ENCODE measurements around the gene ERP44.
"Not testable (repeated sequence)": the region's sequence is repeated elsewhere in the genome, so short reads cannot be mapped to it uniquely, and the experiment has no call there.

Gene ERP44

DNA sequence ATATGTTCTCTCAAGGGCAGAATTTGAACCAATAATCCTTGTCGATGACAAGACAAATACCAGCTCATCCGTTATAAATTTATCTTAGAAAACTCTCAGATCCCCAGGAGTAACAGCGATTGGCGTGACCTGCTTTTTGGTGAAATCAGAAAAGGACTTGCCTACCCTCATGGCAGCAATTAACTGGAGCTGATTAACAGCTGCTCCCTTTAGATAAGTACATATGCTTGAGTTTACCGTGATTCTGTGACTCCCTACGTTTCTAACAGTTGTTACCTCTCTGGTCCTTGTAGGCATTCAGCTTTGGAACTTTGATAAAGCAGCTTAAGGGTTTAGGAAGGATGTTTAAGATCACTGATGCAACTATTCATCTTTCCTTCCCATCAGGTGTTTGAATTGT lies 2.8 kb upstream of the ERP44 start:
- ChIA-PET CTCF (interaction anchor here (1.0 to 1.5 kb wide), 5 partner anchors 9 to 120 kb away, joined by 3 to 4 read pairs (median 3); no protein-coding TSS in a partner anchor), POLR2A (interaction anchor here (0.6 kb wide), 1 partner anchor 40 kb away, joined by 3 read pairs; no protein-coding TSS in a partner anchor)
- Histone ChIP-seq H3K4me1 (ENCODE audit: control extremely low read depth in 1 of 4, control insufficient read depth in 4 of 4, insufficient read depth in 4 of 4, low read length in 3 of 4) (peaks cover 8 to 22% (median 16%) of the 10 kb centered on the region in 4 experiments), H3K36me3 (ENCODE audit: control insufficient read depth in 4 of 4, insufficient read depth in 4 of 4, low read length in 3 of 4) (peaks cover 9 to 40% (median 22%) of the 10 kb centered on the region in 4 experiments), H3K9me3 (ENCODE audit: control extremely low read depth in 1 of 5, control insufficient read depth in 4 of 5, insufficient read depth in 2 of 5, low read depth in 1 of 5, low read length in 4 of 5) (no peaks in the 10 kb centered on the region), H3K4me3 (ENCODE audit: control insufficient read depth in 1 of 7, extremely low read depth in 1 of 7, insufficient read depth in 4 of 7, low read depth in 2 of 7, low read length in 6 of 7) (no peak overlapping the region), H3K27me3 (replicated peaks in 2 of 5; ENCODE audit: control insufficient read depth in 4 of 5, insufficient read depth in 5 of 5, low read length in 4 of 5) (no peaks in the 10 kb centered on the region), H3K27ac (ENCODE audit: insufficient read depth in 1 of 2, low read depth in 1 of 2, low read length in 2 of 2, poor library complexity in 1 of 2, severe bottlenecking in 2 of 2) (no peak overlapping the region)
- peak in 2 of 3 donors; percentile 19 to 43 for DNase-seq
- 91% methylated on average over 6 of the region's 6 CpGs for WGBS (ENCODE audit: insufficient coverage)

DNA sequence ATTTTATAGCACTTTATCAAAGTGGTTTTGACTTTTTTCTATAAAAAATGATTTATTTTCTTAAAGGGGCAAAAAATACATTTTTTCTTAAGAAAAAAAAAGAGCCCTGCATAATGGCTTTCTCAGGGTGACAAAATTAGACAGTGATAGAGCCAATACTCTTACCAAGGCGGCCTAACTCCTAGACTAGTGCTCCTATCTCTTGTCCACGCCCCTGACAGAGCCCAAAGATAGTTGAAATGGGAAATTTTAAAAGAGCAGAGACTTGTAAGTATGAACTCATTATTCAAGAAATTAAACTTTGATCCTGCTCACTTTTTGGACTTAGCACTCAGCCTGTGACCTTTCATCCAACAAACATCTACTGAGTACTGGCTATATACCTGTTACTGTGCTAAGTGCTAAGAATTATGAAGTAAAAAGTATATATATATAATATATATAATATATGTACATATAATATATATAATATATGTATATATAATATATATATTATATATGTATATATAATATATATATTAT lies 1.4 kb upstream of the ERP44 start:
- H3K4me1 ChIP-seq (ENCODE audit: control extremely low read depth in 1 of 4, control insufficient read depth in 4 of 4, insufficient read depth in 4 of 4, low read length in 3 of 4): peaks cover 8 to 24% (median 17%) of the 10 kb centered on the region in 4 experiments
- peak overlapping the region in 6 of 7 experiments; percentile 93 to 100 (median 98) for H3K4me3 ChIP-seq (ENCODE audit: control insufficient read depth in 1 of 7, extremely low read depth in 1 of 7, insufficient read depth in 4 of 7, low read depth in 2 of 7, low read length in 6 of 7)
- peaks cover 4 to 26% (median 15%) of the 10 kb centered on the region in 4 experiments for H3K36me3 ChIP-seq (ENCODE audit: control insufficient read depth in 4 of 4, insufficient read depth in 4 of 4, low read length in 3 of 4)
- DNase-seq: peak in 1 of 3 donors; percentile 22
- POLR2A ChIA-PET: interaction anchor here (0.6 kb wide), 1 partner anchor 120 kb away, joined by 4 read pairs; no protein-coding TSS in a partner anchor
- H3K27me3 ChIP-seq (replicated peaks in 2 of 5; ENCODE audit: control insufficient read depth in 4 of 5, insufficient read depth in 5 of 5, low read length in 4 of 5): no peaks in the 10 kb centered on the region
- CTCF ChIA-PET: interaction anchor here (1.5 kb wide), 1 partner anchor 13 kb away, joined by 3 read pairs; no protein-coding TSS in a partner anchor
- no CpG with 5 or more reads among the region's 2 CpGs for WGBS (ENCODE audit: insufficient coverage)
- no peaks in the 10 kb centered on the region for H3K9me3 ChIP-seq (ENCODE audit: control extremely low read depth in 1 of 5, control insufficient read depth in 4 of 5, insufficient read depth in 2 of 5, low read depth in 1 of 5, low read length in 4 of 5)
- peak overlapping the region; percentile 77 to 98 for H3K27ac ChIP-seq (ENCODE audit: insufficient read depth in 1 of 2, low read depth in 1 of 2, low read length in 2 of 2, poor library complexity in 1 of 2, severe bottlenecking in 2 of 2)

DNA sequence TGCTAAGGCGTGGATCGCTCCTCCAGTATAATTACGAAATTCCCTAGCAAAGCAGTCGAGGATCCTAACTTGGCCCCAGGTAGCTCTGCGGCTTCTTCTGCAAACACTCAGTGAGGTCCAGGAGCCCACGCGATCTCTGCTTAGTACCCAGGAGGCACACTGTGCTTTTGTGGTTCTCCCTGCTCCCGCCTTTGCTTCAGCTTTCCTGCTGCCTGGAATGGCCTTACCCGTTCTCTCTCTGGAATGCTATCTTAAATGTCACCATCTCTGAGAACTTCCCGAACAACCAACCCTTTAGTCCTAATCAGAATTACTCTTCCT lies 882 bp upstream of the ERP44 start:
- ChIA-PET POLR2A (interaction anchor here (0.6 kb wide), 1 partner anchor 120 kb away, joined by 4 read pairs; no protein-coding TSS in a partner anchor), CTCF (interaction anchor here (1.5 kb wide), 1 partner anchor 12 kb away, joined by 3 read pairs; no protein-coding TSS in a partner anchor)
- WGBS (ENCODE audit: insufficient coverage): 39% methylated on average over 8 of the region's 10 CpGs
- Histone ChIP-seq H3K27me3 (replicated peaks in 2 of 5; ENCODE audit: control insufficient read depth in 4 of 5, insufficient read depth in 5 of 5, low read length in 4 of 5) (no peaks in the 10 kb centered on the region), H3K27ac (ENCODE audit: insufficient read depth in 1 of 2, low read depth in 1 of 2, low read length in 2 of 2, poor library complexity in 1 of 2, severe bottlenecking in 2 of 2) (peak overlapping the region; percentile 77 to 98), H3K4me1 (ENCODE audit: control extremely low read depth in 1 of 4, control insufficient read depth in 4 of 4, insufficient read depth in 4 of 4, low read length in 3 of 4) (peaks cover 8 to 24% (median 17%) of the 10 kb centered on the region in 4 experiments), H3K9me3 (ENCODE audit: control extremely low read depth in 1 of 5, control insufficient read depth in 4 of 5, insufficient read depth in 2 of 5, low read depth in 1 of 5, low read length in 4 of 5) (no peaks in the 10 kb centered on the region), H3K4me3 (ENCODE audit: control insufficient read depth in 1 of 7, extremely low read depth in 1 of 7, insufficient read depth in 4 of 7, low read depth in 2 of 7, low read length in 6 of 7) (peak overlapping the region; percentile 93 to 100 (median 99)), H3K36me3 (ENCODE audit: control insufficient read depth in 4 of 4, insufficient read depth in 4 of 4, low read length in 3 of 4) (peaks cover 0 to 23% (median 13%) of the 10 kb centered on the region in 4 experiments)
- DNase-seq: no peak

DNA sequence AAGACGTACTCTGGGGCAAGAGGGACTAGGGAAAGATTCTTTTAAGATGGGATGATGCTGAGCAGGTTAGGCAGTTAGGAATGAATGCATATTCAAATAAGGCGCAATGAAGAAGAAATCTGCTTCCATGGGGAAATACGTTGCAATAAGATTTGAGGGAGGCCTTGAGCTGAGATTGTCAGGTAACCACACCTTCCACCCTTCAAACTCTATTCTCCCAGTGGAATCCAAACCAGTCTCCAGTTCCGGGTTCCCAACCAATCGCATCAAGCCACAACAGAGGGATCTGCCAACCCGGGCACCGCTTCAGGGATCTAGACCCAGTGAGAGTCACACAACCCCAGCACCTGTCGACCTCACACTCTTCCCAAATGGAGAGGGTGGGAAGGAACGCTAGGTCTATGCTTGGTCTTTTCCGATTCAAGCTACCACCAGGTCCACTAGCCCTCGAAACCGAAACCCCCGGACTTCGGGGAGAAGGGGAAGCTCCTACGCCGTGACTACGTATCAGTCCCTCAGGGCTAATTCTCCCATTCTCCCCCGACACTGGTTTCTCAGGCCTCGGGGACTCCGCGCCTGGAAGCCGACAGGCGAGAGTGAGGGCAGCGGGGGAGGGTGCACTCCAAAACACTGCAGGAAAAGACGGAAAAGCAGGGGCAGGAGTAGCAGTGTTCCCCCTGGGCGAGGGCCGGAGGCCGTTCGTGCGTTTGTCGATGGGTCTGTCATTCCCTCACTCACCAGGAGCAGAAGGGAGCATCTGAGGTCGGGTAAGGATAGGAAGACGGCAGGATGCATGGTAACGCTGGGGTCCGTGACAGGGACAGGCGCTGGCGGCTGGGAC lies 534 bp downstream of the ERP44 start:
- peak; percentile 56 to 75 (median 73) for DNase-seq
- 1% methylated on average over 30 of the region's 37 CpGs for WGBS (ENCODE audit: insufficient coverage)
- POLR2A ChIA-PET: interaction anchor here (1.2 kb wide), 1 partner anchor 11 kb away, joined by 4 read pairs; no protein-coding TSS in a partner anchor

DNA sequence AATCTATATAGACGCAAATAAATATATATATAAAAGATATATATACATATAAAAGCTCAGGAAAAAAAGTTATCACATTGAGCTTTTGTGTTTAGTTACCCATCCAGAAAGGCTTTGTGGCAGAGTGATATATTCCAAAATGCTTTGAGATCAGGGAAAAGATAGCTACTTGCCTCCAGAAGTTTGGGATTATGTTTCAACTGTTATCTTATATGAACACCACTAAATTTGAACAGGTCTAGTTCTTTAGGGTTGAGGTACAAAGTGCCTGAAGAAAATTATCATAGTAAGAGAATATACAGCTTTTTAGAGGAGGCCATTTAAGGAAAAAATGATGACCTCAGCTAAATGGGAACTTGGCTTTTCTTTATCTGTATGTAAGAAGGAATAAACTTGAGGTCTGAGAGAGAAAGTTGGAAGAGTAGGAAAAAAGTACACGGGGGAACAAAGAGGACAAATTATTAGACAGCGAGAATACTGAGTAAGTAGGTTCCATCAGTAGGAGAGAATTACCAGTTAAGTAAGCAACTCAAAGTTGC lies 2.4 kb downstream of the ERP44 start:
- Histone ChIP-seq H3K4me1 (ENCODE audit: control extremely low read depth in 1 of 4, control insufficient read depth in 4 of 4, insufficient read depth in 4 of 4, low read length in 3 of 4) (peaks cover 8 to 24% (median 17%) of the 10 kb centered on the region in 4 experiments), H3K36me3 (ENCODE audit: control insufficient read depth in 4 of 4, insufficient read depth in 4 of 4, low read length in 3 of 4) (peaks cover 0 to 5% (median 0%) of the 10 kb centered on the region in 4 experiments), H3K4me3 (ENCODE audit: control insufficient read depth in 1 of 7, extremely low read depth in 1 of 7, insufficient read depth in 4 of 7, low read depth in 2 of 7, low read length in 6 of 7) (no peak overlapping the region), H3K9me3 (ENCODE audit: control extremely low read depth in 1 of 5, control insufficient read depth in 4 of 5, insufficient read depth in 2 of 5, low read depth in 1 of 5, low read length in 4 of 5) (no peaks in the 10 kb centered on the region), H3K27me3 (replicated peaks in 2 of 5; ENCODE audit: control insufficient read depth in 4 of 5, insufficient read depth in 5 of 5, low read length in 4 of 5) (no peaks in the 10 kb centered on the region), H3K27ac (ENCODE audit: insufficient read depth in 1 of 2, low read depth in 1 of 2, low read length in 2 of 2, poor library complexity in 1 of 2, severe bottlenecking in 2 of 2) (no peak overlapping the region)
- DNase-seq: no peak
- WGBS (ENCODE audit: insufficient coverage): 100% methylated on average over 2 of the region's 3 CpGs
- CTCF ChIA-PET: no interaction called here
- POLR2A ChIA-PET: no interaction called here

More for the DNA sequence above, 534 bp downstream of the ERP44 start:
- Histone ChIP-seq H3K27me3 (replicated peaks in 2 of 5; ENCODE audit: control insufficient read depth in 4 of 5, insufficient read depth in 5 of 5, low read length in 4 of 5) (no peaks in the 10 kb centered on the region), H3K4me3 (ENCODE audit: control insufficient read depth in 1 of 7, extremely low read depth in 1 of 7, insufficient read depth in 4 of 7, low read depth in 2 of 7, low read length in 6 of 7) (peak overlapping the region; percentile 93 to 100 (median 99)), H3K27ac (ENCODE audit: insufficient read depth in 1 of 2, low read depth in 1 of 2, low read length in 2 of 2, poor library complexity in 1 of 2, severe bottlenecking in 2 of 2) (peak overlapping the region; percentile 96 to 98), H3K36me3 (ENCODE audit: control insufficient read depth in 4 of 4, insufficient read depth in 4 of 4, low read length in 3 of 4) (peaks cover 0 to 15% (median 6%) of the 10 kb centered on the region in 4 experiments), H3K9me3 (ENCODE audit: control extremely low read depth in 1 of 5, control insufficient read depth in 4 of 5, insufficient read depth in 2 of 5, low read depth in 1 of 5, low read length in 4 of 5) (no peaks in the 10 kb centered on the region), H3K4me1 (ENCODE audit: control extremely low read depth in 1 of 4, control insufficient read depth in 4 of 4, insufficient read depth in 4 of 4, low read length in 3 of 4) (peaks cover 8 to 24% (median 17%) of the 10 kb centered on the region in 4 experiments)
- CTCF ChIA-PET: interaction anchor here (0.7 to 1.5 kb wide), 5 partner anchors 11 to 24 kb away, joined by 3 to 5 read pairs (median 3); no protein-coding TSS in a partner anchor

DNA sequence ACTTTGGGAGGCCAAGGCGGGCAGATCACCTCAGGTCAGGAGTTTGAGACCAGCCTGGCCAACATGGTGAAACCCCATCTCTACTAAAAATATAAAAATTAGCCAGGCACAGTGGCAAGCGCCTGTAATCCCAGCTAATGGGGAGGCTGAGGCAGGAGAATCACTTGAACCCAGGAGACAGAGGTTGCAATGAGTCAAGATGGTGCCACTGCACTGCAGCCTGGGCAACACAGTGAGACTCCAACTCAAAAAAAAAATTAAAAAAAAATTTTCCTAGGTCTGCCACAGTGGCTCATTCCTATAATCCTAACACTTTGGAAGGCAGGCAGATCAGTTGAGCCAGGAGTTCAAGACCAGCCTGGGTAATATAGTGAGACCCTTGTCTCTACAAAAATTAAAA lies 4.4 kb downstream of the ERP44 start:
- CTCF ChIA-PET: not testable (repeated sequence)

More for the DNA sequence above, 4.4 kb downstream of the ERP44 start:
- H3K4me3 ChIP-seq (ENCODE audit: control insufficient read depth in 1 of 7, extremely low read depth in 1 of 7, insufficient read depth in 4 of 7, low read depth in 2 of 7, low read length in 6 of 7); H3K27me3 ChIP-seq (replicated peaks in 2 of 5; ENCODE audit: control insufficient read depth in 4 of 5, insufficient read depth in 5 of 5, low read length in 4 of 5); H3K9me3 ChIP-seq (ENCODE audit: control extremely low read depth in 1 of 5, control insufficient read depth in 4 of 5, insufficient read depth in 2 of 5, low read depth in 1 of 5, low read length in 4 of 5); POLR2A ChIA-PET; DNase-seq; H3K27ac ChIP-seq (ENCODE audit: insufficient read depth in 1 of 2, low read depth in 1 of 2, low read length in 2 of 2, poor library complexity in 1 of 2, severe bottlenecking in 2 of 2); H3K36me3 ChIP-seq (ENCODE audit: control insufficient read depth in 4 of 4, insufficient read depth in 4 of 4, low read length in 3 of 4): not testable (repeated sequence)
- H3K4me1 ChIP-seq (ENCODE audit: control extremely low read depth in 1 of 4, control insufficient read depth in 4 of 4, insufficient read depth in 4 of 4, low read length in 3 of 4): peaks cover 7 to 16% (median 11%) of the 10 kb centered on the region in 4 experiments
- WGBS (ENCODE audit: insufficient coverage): 100% methylated on average over 1 of the region's 2 CpGs
